ENCODE results near the gene GATAD2A. TPM values are rescaled to one million over a fixed set of nuclear protein-coding genes. Genes with fewer than 3 reads are reported as not detected.

Gene GATAD2A
- total and polyA plus RNA-seq, 5 donors from 2014 or later, result 8.1 to 134 (median 9.7) TPM

GRCh38 chr19:19445911-19446361, 40.5 kb downstream of the GATAD2A start:
- no peaks in the 10 kb centered on the region for H3K27me3 Mint-ChIP-seq

GRCh38 chr19:19446655-19447437, 41.4 kb downstream of the GATAD2A start:
- Histone ChIP-seq H3K9me3 (ENCODE audit: control insufficient read depth in 2 of 2, low read length in 2 of 2) (no peaks in the 10 kb centered on the region), H3K4me1 (ENCODE audit: control insufficient read depth, insufficient read depth, low read length, poor library complexity, severe bottlenecking) (peaks cover 75% of the 10 kb centered on the region), H3K4me3 (ENCODE audit: low read depth, low read length) (peak overlapping the region; percentile 30), H3K36me3 (ENCODE audit: control insufficient read depth, insufficient read depth, low read length) (peaks cover 2% of the 10 kb centered on the region), H3K27ac (ENCODE audit: insufficient read depth, low read length, poor library complexity, severe bottlenecking) (peak overlapping the region; percentile 43), H3K27me3 (ENCODE audit: control insufficient read depth, insufficient read depth, low read length) (no peaks in the 10 kb centered on the region)
- peaks cover 28 to 90% (median 64%) of the 10 kb centered on the region in 4 donors for H3K4me1 Mint-ChIP-seq
- peaks cover 11% of the 10 kb centered on the region for H3K36me3 Mint-ChIP-seq
- H3K4me3 Mint-ChIP-seq, result peak overlapping the region in 3 of 4 donors; percentile 24 to 58 (median 36)
- no peak for ATAC-seq (ENCODE audit: low read depth in 2 of 2)
- H3K9me3 Mint-ChIP-seq, result peaks cover 0 to 1% (median 0%) of the 10 kb centered on the region in 7 donors
- DNase-seq, result no peak
- H3K27me3 Mint-ChIP-seq, result no peaks in the 10 kb centered on the region
- peak overlapping the region; percentile 52 to 85 (median 64) for H3K27ac Mint-ChIP-seq

More at GRCh38 chr19:19445911-19446361, 40.5 kb downstream of the GATAD2A start:
- Histone ChIP-seq H3K27ac (ENCODE audit: insufficient read depth, low read length, poor library complexity, severe bottlenecking) (peak overlapping the region; percentile 43), H3K27me3 (ENCODE audit: control insufficient read depth, insufficient read depth, low read length) (no peaks in the 10 kb centered on the region), H3K4me1 (ENCODE audit: control insufficient read depth, insufficient read depth, low read length, poor library complexity, severe bottlenecking) (peaks cover 66% of the 10 kb centered on the region), H3K4me3 (ENCODE audit: low read depth, low read length) (peak overlapping the region; percentile 30), H3K36me3 (ENCODE audit: control insufficient read depth, insufficient read depth, low read length) (peaks cover 2% of the 10 kb centered on the region), H3K9me3 (ENCODE audit: control insufficient read depth in 2 of 2, low read length in 2 of 2) (no peaks in the 10 kb centered on the region)
- Mint-ChIP-seq H3K4me1 (peaks cover 28 to 85% (median 57%) of the 10 kb centered on the region in 4 donors), H3K27ac (peak overlapping the region; percentile 52 to 97 (median 85)), H3K9me3 (peaks cover 0 to 1% (median 0%) of the 10 kb centered on the region in 7 donors), H3K36me3 (peaks cover 11% of the 10 kb centered on the region), H3K4me3 (peak overlapping the region; percentile 24 to 67 (median 47))
- DNase-seq (peak in 1 of 3 donors; percentile 64), ATAC-seq (ENCODE audit: low read depth in 2 of 2) (peak; percentile 59 to 66)

GRCh38 chr19:19447536-19448237, 42.2 kb downstream of the GATAD2A start:
- peak in 2 of 3 donors; percentile 55 to 74 for DNase-seq
- Mint-ChIP-seq H3K27ac (peak overlapping the region in 2 of 3 donors; percentile 52 to 85), H3K4me1 (peaks cover 28 to 92% (median 67%) of the 10 kb centered on the region in 4 donors), H3K9me3 (peaks cover 0 to 1% (median 0%) of the 10 kb centered on the region in 7 donors), H3K36me3 (peaks cover 11% of the 10 kb centered on the region), H3K27me3 (no peaks in the 10 kb centered on the region), H3K4me3 (peak overlapping the region in 2 of 4 donors; percentile 35 to 58)
- peak; percentile 63 to 76 for ATAC-seq (ENCODE audit: low read depth in 2 of 2)
- Histone ChIP-seq H3K9me3 (ENCODE audit: control insufficient read depth in 2 of 2, low read length in 2 of 2) (no peaks in the 10 kb centered on the region), H3K27ac (ENCODE audit: insufficient read depth, low read length, poor library complexity, severe bottlenecking) (peak overlapping the region; percentile 43), H3K27me3 (ENCODE audit: control insufficient read depth, insufficient read depth, low read length) (no peaks in the 10 kb centered on the region), H3K4me3 (ENCODE audit: low read depth, low read length) (peak overlapping the region; percentile 2), H3K36me3 (ENCODE audit: control insufficient read depth, insufficient read depth, low read length) (peaks cover 2% of the 10 kb centered on the region), H3K4me1 (ENCODE audit: control insufficient read depth, insufficient read depth, low read length, poor library complexity, severe bottlenecking) (peaks cover 81% of the 10 kb centered on the region)

GRCh38 chr19:19448238-19448544, 42.7 kb downstream of the GATAD2A start:
- peaks cover 2% of the 10 kb centered on the region for H3K36me3 ChIP-seq (ENCODE audit: control insufficient read depth, insufficient read depth, low read length)
- no peak overlapping the region for H3K4me3 ChIP-seq (ENCODE audit: low read depth, low read length)
- no peak overlapping the region for H3K27ac ChIP-seq (ENCODE audit: insufficient read depth, low read length, poor library complexity, severe bottlenecking)
- peaks cover 84% of the 10 kb centered on the region for H3K4me1 ChIP-seq (ENCODE audit: control insufficient read depth, insufficient read depth, low read length, poor library complexity, severe bottlenecking)
- Mint-ChIP-seq H3K36me3 (peaks cover 9% of the 10 kb centered on the region), H3K27me3 (no peaks in the 10 kb centered on the region), H3K4me1 (peaks cover 23 to 92% (median 67%) of the 10 kb centered on the region in 4 donors), H3K4me3 (no peak overlapping the region), H3K27ac (peak overlapping the region in 2 of 3 donors; percentile 52 to 79), H3K9me3 (peaks cover 0 to 1% (median 0%) of the 10 kb centered on the region in 7 donors)
- no peaks in the 10 kb centered on the region for H3K9me3 ChIP-seq (ENCODE audit: control insufficient read depth in 2 of 2, low read length in 2 of 2)
- no peak for ATAC-seq (ENCODE audit: low read depth in 2 of 2)
- H3K27me3 ChIP-seq (ENCODE audit: control insufficient read depth, insufficient read depth, low read length), result no peaks in the 10 kb centered on the region
- no peak for DNase-seq

- Histone ChIP-seq H3K4me1 (ENCODE audit: control insufficient read depth, insufficient read depth, low read length, poor library complexity, severe bottlenecking) (peaks cover 65% of the 10 kb centered on the region), H3K27ac (ENCODE audit: insufficient read depth, low read length, poor library complexity, severe bottlenecking) (peak overlapping the region; percentile 37), H3K9me3 (ENCODE audit: control insufficient read depth in 2 of 2, low read length in 2 of 2) (no peaks in the 10 kb centered on the region), H3K4me3 (ENCODE audit: low read depth, low read length) (peak overlapping the region; percentile 34), H3K36me3 (ENCODE audit: control insufficient read depth, insufficient read depth, low read length) (no peaks in the 10 kb centered on the region), H3K27me3 (ENCODE audit: control insufficient read depth, insufficient read depth, low read length) (no peaks in the 10 kb centered on the region)
- H3K4me1 Mint-ChIP-seq, result peaks cover 3 to 72% (median 43%) of the 10 kb centered on the region in 4 donors
- peak overlapping the region in 3 of 4 donors; percentile 47 to 50 (median 48) for H3K4me3 Mint-ChIP-seq
- H3K9me3 Mint-ChIP-seq, result no peaks in the 10 kb centered on the region
- H3K27me3 Mint-ChIP-seq, result no peaks in the 10 kb centered on the region
- ATAC-seq (ENCODE audit: low read depth in 2 of 2) (peak; percentile 31 to 52), DNase-seq (peak in 1 of 3 donors; percentile 36)
- peak overlapping the region; percentile 60 to 96 (median 72) for H3K27ac Mint-ChIP-seq
- peaks cover 7% of the 10 kb centered on the region for H3K36me3 Mint-ChIP-seq
Observed at GRCh38 chr19:19451429-19452242, 46.2 kb downstream of the GATAD2A start.

- H3K36me3 ChIP-seq (ENCODE audit: control insufficient read depth, insufficient read depth, low read length), result peaks cover 5% of the 10 kb centered on the region
- Mint-ChIP-seq H3K36me3 (peaks cover 4% of the 10 kb centered on the region), H3K9me3 (no peaks in the 10 kb centered on the region), H3K4me1 (peaks cover 0 to 72% (median 36%) of the 10 kb centered on the region in 4 donors), H3K4me3 (peak overlapping the region in 1 of 4 donors; percentile 10), H3K27ac (peak overlapping the region; percentile 60 to 96 (median 83)), H3K27me3 (no peaks in the 10 kb centered on the region)
- peaks cover 64% of the 10 kb centered on the region for H3K4me1 ChIP-seq (ENCODE audit: control insufficient read depth, insufficient read depth, low read length, poor library complexity, severe bottlenecking)
- no peak overlapping the region for H3K27ac ChIP-seq (ENCODE audit: insufficient read depth, low read length, poor library complexity, severe bottlenecking)
- no peak overlapping the region for H3K4me3 ChIP-seq (ENCODE audit: low read depth, low read length)
- ATAC-seq (ENCODE audit: low read depth in 2 of 2) (no peak), DNase-seq (no peak)
- no peaks in the 10 kb centered on the region for H3K9me3 ChIP-seq (ENCODE audit: control insufficient read depth in 2 of 2, low read length in 2 of 2)
- H3K27me3 ChIP-seq (ENCODE audit: control insufficient read depth, insufficient read depth, low read length), result no peaks in the 10 kb centered on the region
Observed at GRCh38 chr19:19452243-19453124, 47.0 kb downstream of the GATAD2A start.
